Calu3 (cell line): Measurements from ENCODE around the gene EDN1. TPM values are rescaled to one million over a fixed set of nuclear protein-coding genes. Genes with fewer than 3 reads are reported as not detected.
A peak's percentile ranks its signal among the peaks of the same experiment; 100 is the strongest.

Experiments used
- BruUV-seq: library from RNA; stranded (reverse); fragments of 400-500 nt; replicated peaks from 2 replicates; lab custom pipeline; 2021; lab: Mats Ljungman, UMichigan
- CTCF ChIA-PET: fragments of 300-600 bp; sonication (Branson Sonifier 250); formaldehyde crosslinking; loops from one replicate; lab custom pipeline; 2022; ENCODE audit warnings: antibody characterized with exemption; lab: Charles Lee
- DNase-seq: peaks from one replicate; pipeline ENCODE4 v3.0.0; 2022
- H3K27ac Mint-ChIP-seq: one replicate; pipeline ENCODE4 v1.8.0; 2022; ENCODE audit warnings: mixed read lengths; ENCODE audit not compliant: unreplicated experiment
- H3K27me3 Mint-ChIP-seq: one replicate; pipeline ENCODE4 v1.8.0; 2022; ENCODE audit warnings: mixed read lengths; ENCODE audit not compliant: unreplicated experiment
- H3K36me3 Mint-ChIP-seq: one replicate; pipeline ENCODE4 v1.8.0; 2022; ENCODE audit warnings: mild to moderate bottlenecking, moderate library complexity, mixed read lengths; ENCODE audit not compliant: insufficient read depth, unreplicated experiment
- H3K4me1 Mint-ChIP-seq: one replicate; pipeline ENCODE4 v1.8.0; 2022; ENCODE audit warnings: mild to moderate bottlenecking, low read depth, mixed read lengths; ENCODE audit not compliant: unreplicated experiment
- H3K4me3 Mint-ChIP-seq: one replicate; pipeline ENCODE4 v1.8.0; 2022; ENCODE audit warnings: mild to moderate bottlenecking, low read depth, moderate library complexity, mixed read lengths; ENCODE audit not compliant: unreplicated experiment
- H3K9me3 Mint-ChIP-seq: one replicate; pipeline ENCODE4 v1.8.0; 2022; ENCODE audit warnings: low read depth, mixed read lengths; ENCODE audit not compliant: unreplicated experiment
- intact Hi-C: fragments of 100-400 bp; cut with micrococcal nuclease; formaldehyde crosslinking; loops from one replicate; pipeline ENCODE4 v1.10.0; 2022; ENCODE audit not compliant: unreplicated experiment
- total RNA-seq: library from RNA; stranded (reverse); gene quantifications from 2 replicates; pipeline ENCODE4 v1.2.3, GENCODE V29; 2022
- TF ChIP-seq, protein P1 (sequence below): fragments of 200-600 bp; IDR thresholded peaks from one replicate; pipeline ENCODE4 v1.8.0; 2022; ENCODE audit warnings: antibody characterized with exemption; ENCODE audit not compliant: unreplicated experiment

EDN1 gene
- total RNA-seq, 1 experiment from 2014 or later = 40.6 TPM

DNA sequence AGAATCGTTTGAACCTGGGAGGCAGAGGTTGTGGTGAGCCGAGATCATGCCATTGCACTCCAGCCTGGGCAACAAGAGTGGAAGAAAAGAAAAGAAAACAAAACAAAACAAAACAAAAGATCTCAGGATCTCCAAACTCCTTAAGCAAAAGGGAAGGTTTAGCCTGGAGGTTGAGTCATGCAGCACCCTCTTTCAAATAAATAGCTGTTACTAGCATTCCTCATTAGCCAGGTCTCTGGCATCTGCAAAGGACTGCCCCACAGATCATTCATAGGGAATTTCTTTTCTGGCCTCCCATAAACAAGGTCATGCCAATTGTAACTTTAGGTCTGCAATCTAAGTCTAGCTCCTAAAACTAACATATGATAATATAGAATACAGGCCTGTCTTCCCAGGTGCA is 37.2 kb downstream of the EDN1 start:
- no peaks in the 10 kb centered on the region for H3K9me3 Mint-ChIP-seq
- intact Hi-C loops = no loop called here
- TF ChIP-seq, protein P1, sequence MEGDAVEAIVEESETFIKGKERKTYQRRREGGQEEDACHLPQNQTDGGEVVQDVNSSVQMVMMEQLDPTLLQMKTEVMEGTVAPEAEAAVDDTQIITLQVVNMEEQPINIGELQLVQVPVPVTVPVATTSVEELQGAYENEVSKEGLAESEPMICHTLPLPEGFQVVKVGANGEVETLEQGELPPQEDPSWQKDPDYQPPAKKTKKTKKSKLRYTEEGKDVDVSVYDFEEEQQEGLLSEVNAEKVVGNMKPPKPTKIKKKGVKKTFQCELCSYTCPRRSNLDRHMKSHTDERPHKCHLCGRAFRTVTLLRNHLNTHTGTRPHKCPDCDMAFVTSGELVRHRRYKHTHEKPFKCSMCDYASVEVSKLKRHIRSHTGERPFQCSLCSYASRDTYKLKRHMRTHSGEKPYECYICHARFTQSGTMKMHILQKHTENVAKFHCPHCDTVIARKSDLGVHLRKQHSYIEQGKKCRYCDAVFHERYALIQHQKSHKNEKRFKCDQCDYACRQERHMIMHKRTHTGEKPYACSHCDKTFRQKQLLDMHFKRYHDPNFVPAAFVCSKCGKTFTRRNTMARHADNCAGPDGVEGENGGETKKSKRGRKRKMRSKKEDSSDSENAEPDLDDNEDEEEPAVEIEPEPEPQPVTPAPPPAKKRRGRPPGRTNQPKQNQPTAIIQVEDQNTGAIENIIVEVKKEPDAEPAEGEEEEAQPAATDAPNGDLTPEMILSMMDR = no peak
- BruUV-seq = no TSS peak
- H3K4me3 Mint-ChIP-seq = no peak overlapping the region
- CTCF ChIA-PET = interaction anchor here (0.7 to 1.0 kb wide), 2 partner anchors 13 to 17 kb away, joined by 3 to 4 read pairs; no protein-coding TSS in a partner anchor
- H3K27me3 Mint-ChIP-seq = no peaks in the 10 kb centered on the region
- no peak overlapping the region for H3K27ac Mint-ChIP-seq
- peaks cover 20% of the 10 kb centered on the region for H3K36me3 Mint-ChIP-seq
- no peak for DNase-seq
- peaks cover 43% of the 10 kb centered on the region for H3K4me1 Mint-ChIP-seq

DNA sequence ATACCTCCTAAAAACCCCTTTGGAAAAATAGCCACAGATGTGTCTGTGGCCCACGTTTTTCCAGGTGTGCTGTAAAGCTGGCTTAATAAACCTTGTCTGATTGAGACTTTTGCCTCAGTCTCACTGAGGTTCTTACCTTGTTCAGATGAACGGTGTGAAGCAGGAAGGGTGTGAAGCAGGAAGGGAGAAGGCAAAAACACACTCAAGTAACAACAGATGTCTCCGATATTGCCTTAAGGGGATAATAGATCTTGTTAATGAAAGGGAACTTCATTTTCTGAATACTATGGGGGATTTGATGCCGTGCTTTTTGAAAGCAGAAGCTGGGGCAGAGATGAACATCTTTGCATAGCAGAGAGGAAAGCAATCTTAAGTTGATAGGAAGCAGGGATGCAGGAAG is 37.8 kb downstream of the EDN1 start:
- TF ChIP-seq, protein P1 = no peak
- Mint-ChIP-seq H3K27me3 (no peaks in the 10 kb centered on the region), H3K27ac (peak overlapping the region; percentile 27), H3K4me3 (no peak overlapping the region), H3K36me3 (peaks cover 24% of the 10 kb centered on the region), H3K9me3 (no peaks in the 10 kb centered on the region), H3K4me1 (peaks cover 44% of the 10 kb centered on the region)
- CTCF ChIA-PET = interaction anchor here (0.7 to 1.2 kb wide), 3 partner anchors 14 to 17 kb away, joined by 3 to 4 read pairs (median 3); no protein-coding TSS in a partner anchor
- no TSS peak for BruUV-seq
- intact Hi-C loops = no loop called here
- DNase-seq = no peak

DNA sequence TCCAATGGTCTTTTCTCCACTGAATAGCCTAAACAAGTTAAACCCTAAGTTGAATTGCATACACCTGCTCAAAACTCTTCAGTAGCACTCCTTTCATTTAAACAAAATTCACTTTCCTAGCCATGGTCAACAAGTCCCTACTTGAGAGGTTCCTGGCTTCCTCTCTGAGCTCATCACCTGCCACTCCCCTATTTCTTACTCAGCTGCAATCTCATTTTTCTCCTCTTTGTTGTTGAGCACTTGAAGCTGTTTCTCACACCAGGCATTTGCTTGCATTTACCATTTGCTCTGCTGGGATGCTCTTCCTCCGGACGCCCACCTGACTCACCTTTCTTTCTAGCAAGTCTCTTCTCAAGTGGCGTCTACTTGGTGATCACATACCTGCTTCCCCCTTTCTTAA is 38.5 kb downstream of the EDN1 start:
- peaks cover 44% of the 10 kb centered on the region for H3K4me1 Mint-ChIP-seq
- peaks cover 21% of the 10 kb centered on the region for H3K36me3 Mint-ChIP-seq
- DNase-seq = no peak
- no peaks in the 10 kb centered on the region for H3K9me3 Mint-ChIP-seq
- H3K27ac Mint-ChIP-seq = peak overlapping the region; percentile 70
- CTCF ChIA-PET = interaction anchor here (1.2 kb wide), 1 partner anchor 14 kb away, joined by 3 read pairs; no protein-coding TSS in a partner anchor
- TF ChIP-seq, protein P1 = no peak
- intact Hi-C loops = no loop called here
- BruUV-seq = no TSS peak
- no peak overlapping the region for H3K4me3 Mint-ChIP-seq
- H3K27me3 Mint-ChIP-seq = no peaks in the 10 kb centered on the region

DNA sequence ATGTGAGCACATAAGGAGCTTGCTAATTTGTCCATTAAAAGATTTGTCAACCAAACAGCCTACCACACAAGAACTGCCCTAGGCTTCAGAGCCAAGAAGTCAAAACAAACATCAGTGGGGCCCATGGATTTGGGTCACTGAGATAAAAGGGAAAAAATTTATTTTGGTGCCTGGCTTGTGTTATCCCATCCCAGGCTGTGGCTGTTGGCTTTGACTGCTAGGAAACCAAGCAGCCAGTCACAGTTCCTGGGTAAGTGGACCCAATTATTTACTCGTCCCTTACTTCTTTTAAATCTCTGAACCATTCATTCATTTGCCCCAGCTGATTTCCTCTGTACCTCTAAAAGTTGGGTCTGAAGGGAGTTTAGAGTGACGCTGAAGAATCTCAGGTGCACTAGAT is 41.3 kb downstream of the EDN1 start:
- BruUV-seq = TSS peak; percentile 96
- intact Hi-C loops = loop anchor here (5.0 kb wide), 2 partner anchors 36 to 161 kb away; no protein-coding TSS in a partner anchor
- Mint-ChIP-seq H3K27me3 (no peaks in the 10 kb centered on the region), H3K9me3 (no peaks in the 10 kb centered on the region), H3K27ac (peak overlapping the region; percentile 92), H3K4me3 (peak overlapping the region; percentile 24), H3K36me3 (peaks cover 20% of the 10 kb centered on the region), H3K4me1 (peaks cover 51% of the 10 kb centered on the region)
- CTCF ChIA-PET = interaction anchor here (0.8 to 2.2 kb wide), 7 partner anchors 10 to 40 kb away, joined by 3 to 19 read pairs (median 4); no protein-coding TSS in a partner anchor
- no peak for DNase-seq
- TF ChIP-seq, protein P1 = no peak
